OCI-LY3 (cell line): ENCODE data around the gene SLAIN1.

Experiments
- CTCF ChIP-seq: fragments of 200-600, 300-600 bp; sonication (generic); IDR thresholded peaks from 2 replicates; pipeline ENCODE4 v1.5.1; 2014; ENCODE audit warnings: antibody characterized with exemption, low read length, low read depth
- EZH2phosphoT487 ChIP-seq: fragments of 200-600 bp; shearing (Covaris generic); IDR thresholded peaks from 2 replicates; pipeline ENCODE4 v1.6.1; 2018; ENCODE audit warnings: antibody characterized with exemption, mixed run types, low read depth

GRCh38 chr13:77730572-77730971, 33.1 kb downstream of the SLAIN1 start:
- no peak for TF ChIP-seq CTCF
- no peak for TF ChIP-seq EZH2phosphoT487
